DND-41 (cell line): ENCODE measurements around the gene LCAT.

Experiments used
- ATAC-seq: fragments of 200-7000 bp; cut with Tn5 transposase; 3 replicates; pipeline ENCODE4 v1.9.1; 2021; ENCODE audit warnings: low read depth; ENCODE audit not compliant: insufficient read depth
- DNase-seq: peaks from one replicate; pipeline ENCODE4 v3.0.0-alpha.2; 2020
- H2AFZ ChIP-seq: 2 replicates; pipeline ENCODE4 v1.6.0; 2012; ENCODE audit warnings: low read depth, low read length
- H3K27ac ChIP-seq: 2 replicates; pipeline ENCODE4 v1.5.1; 2012; ENCODE audit warnings: low read length, inconsistent platforms
- H3K27me3 ChIP-seq: fragments of 200-600 bp; sonication (generic); 2 replicates; pipeline ENCODE4 v1.6.0; 2012; ENCODE audit warnings: low read length, mild to moderate bottlenecking, inconsistent platforms; ENCODE audit not compliant: insufficient read depth, poor library complexity
- H3K36me3 ChIP-seq: 2 replicates; pipeline ENCODE4 v1.5.1; 2012; ENCODE audit warnings: low read length, inconsistent platforms; ENCODE audit not compliant: insufficient read depth
- H3K4me1 ChIP-seq: 2 replicates; pipeline ENCODE4 v1.5.1; 2012; ENCODE audit warnings: mild to moderate bottlenecking, low read length; ENCODE audit not compliant: insufficient read depth
- H3K4me2 ChIP-seq: 2 replicates; pipeline ENCODE4 v1.6.0; 2012; ENCODE audit warnings: mild to moderate bottlenecking, moderate library complexity, low read length, inconsistent platforms; ENCODE audit not compliant: insufficient read depth
- H3K4me3 ChIP-seq, 2 experiments: fragments of 200-600 bp in 1 of 2; shearing (Covaris generic) in 1 of 2; 2 replicates each; pipeline ENCODE4 v1.5.1; 2012 to 2016; ENCODE audit warnings: inconsistent platforms in 2 of 2, low read length in 2 of 2, mild to moderate bottlenecking in 2 of 2, low read depth in 1 of 2, moderate library complexity in 1 of 2
- H3K79me2 ChIP-seq: 2 replicates; pipeline ENCODE4 v1.6.0; 2012; ENCODE audit warnings: low read length, inconsistent platforms; ENCODE audit not compliant: insufficient read depth
- H3K9ac ChIP-seq: 2 replicates; pipeline ENCODE4 v1.6.0; 2012; ENCODE audit warnings: low read depth, mild to moderate bottlenecking, inconsistent platforms, low read length, moderate library complexity
- H3K9me3 ChIP-seq: 2 replicates; pipeline ENCODE4 v1.5.1; 2012; ENCODE audit warnings: low read length, moderate library complexity, mild to moderate bottlenecking, inconsistent platforms; ENCODE audit not compliant: insufficient read depth, severe bottlenecking
- H4K20me1 ChIP-seq: 2 replicates; pipeline ENCODE4 v1.6.0; 2012; ENCODE audit warnings: low read length; ENCODE audit not compliant: insufficient read depth
- EZH2 ChIP-seq: IDR thresholded peaks from 3 replicates; pipeline ENCODE4 v1.6.1; 2012; ENCODE audit warnings: borderline replicate concordance, low read depth, mild to moderate bottlenecking, moderate library complexity, low read length, inconsistent platforms; ENCODE audit not compliant: severe bottlenecking
- TF ChIP-seq, protein P1 (sequence below): IDR thresholded peaks from 2 replicates; pipeline ENCODE4 v1.5.1; 2012; ENCODE audit warnings: borderline replicate concordance, low read length, moderate library complexity, mild to moderate bottlenecking; ENCODE audit not compliant: poor library complexity, severe bottlenecking; ENCODE audit errors: extremely low read depth

The LCAT gene

DNA sequence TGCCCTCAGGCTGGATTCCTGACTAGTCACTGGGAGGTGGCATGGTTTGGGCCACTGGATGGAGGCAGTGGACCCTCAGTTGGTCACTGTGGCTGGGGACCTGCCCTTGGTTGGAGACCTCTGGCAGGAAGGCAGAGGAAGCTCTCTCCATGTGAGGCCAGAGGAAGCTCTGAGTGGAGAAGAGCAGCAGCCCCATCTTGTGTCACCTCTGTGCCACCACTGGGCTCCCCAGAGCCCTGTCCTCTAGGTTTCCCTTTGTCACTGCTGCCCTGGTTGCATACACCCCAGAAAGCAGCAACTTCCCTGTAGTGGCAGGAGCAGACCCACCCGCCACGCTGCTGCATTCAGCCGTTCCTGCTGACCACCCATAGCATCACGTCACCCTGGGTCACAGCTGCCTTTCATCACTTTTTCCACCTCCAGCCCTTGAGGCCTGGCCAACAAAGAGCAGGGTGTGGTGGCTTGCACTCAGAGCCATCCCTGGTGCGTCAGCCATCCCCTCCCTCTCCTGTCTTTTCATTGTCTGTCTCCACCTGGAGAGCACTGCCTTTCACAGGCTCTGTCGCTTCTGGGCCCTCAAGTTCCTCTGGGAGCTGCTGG, 24.2 kb downstream of the LCAT start:
- H3K9ac ChIP-seq, result no peak overlapping the region
- peaks cover 52% of the 10 kb centered on the region for H4K20me1 ChIP-seq
- H3K27me3 ChIP-seq, result no peaks in the 10 kb centered on the region
- ATAC-seq (0 out of 3 replicates have a peak, but pooled peaks have one; percentile 41), DNase-seq (no peak)
- no peaks in the 10 kb centered on the region for H3K9me3 ChIP-seq
- H3K27ac ChIP-seq, result 0 out of 2 replicates have a peak overlapping the region, but pooled peaks have one; percentile 24
- H2AFZ ChIP-seq, result no peak overlapping the region
- H3K4me3 ChIP-seq, result no peak overlapping the region
- no peaks in the 10 kb centered on the region for H3K4me1 ChIP-seq
- H3K4me2 ChIP-seq, result no peak overlapping the region
- no peak for TF ChIP-seq EZH2
- TF ChIP-seq, protein P1, sequence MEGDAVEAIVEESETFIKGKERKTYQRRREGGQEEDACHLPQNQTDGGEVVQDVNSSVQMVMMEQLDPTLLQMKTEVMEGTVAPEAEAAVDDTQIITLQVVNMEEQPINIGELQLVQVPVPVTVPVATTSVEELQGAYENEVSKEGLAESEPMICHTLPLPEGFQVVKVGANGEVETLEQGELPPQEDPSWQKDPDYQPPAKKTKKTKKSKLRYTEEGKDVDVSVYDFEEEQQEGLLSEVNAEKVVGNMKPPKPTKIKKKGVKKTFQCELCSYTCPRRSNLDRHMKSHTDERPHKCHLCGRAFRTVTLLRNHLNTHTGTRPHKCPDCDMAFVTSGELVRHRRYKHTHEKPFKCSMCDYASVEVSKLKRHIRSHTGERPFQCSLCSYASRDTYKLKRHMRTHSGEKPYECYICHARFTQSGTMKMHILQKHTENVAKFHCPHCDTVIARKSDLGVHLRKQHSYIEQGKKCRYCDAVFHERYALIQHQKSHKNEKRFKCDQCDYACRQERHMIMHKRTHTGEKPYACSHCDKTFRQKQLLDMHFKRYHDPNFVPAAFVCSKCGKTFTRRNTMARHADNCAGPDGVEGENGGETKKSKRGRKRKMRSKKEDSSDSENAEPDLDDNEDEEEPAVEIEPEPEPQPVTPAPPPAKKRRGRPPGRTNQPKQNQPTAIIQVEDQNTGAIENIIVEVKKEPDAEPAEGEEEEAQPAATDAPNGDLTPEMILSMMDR, result peak; percentile 34
- peaks cover 39% of the 10 kb centered on the region for H3K79me2 ChIP-seq
- H3K36me3 ChIP-seq, result peaks cover 59% of the 10 kb centered on the region

DNA sequence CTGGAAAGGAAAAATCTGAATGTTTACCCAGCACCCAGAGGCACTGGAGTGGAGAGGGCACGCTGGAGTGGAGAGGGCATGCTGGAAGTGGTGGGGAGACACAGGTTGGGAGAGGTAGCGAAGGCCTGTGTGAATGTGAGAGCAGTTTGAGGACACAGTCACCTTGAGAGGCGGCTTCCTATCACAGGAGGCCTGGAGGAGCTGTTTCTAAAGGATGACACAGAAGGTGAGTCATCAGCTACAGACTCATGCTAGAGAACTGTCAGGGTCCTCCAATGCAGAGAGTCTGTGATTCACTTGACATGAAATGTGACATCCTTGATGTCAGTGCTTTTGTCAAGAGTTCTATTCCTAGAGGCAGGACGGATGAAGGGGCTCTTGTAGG, 26.1 kb downstream of the LCAT start:
- Histone ChIP-seq H3K9me3 (no peaks in the 10 kb centered on the region), H3K27me3 (no peaks in the 10 kb centered on the region), H3K27ac (no peak overlapping the region; the same call in 1 of the 2 replicates), H3K79me2 (peaks cover 36% of the 10 kb centered on the region), H3K4me3 (no peak overlapping the region), H3K9ac (no peak overlapping the region), H4K20me1 (peaks cover 38% of the 10 kb centered on the region), H3K4me2 (no peak overlapping the region), H3K4me1 (no peaks in the 10 kb centered on the region), H3K36me3 (peaks cover 48% of the 10 kb centered on the region), H2AFZ (no peak overlapping the region)
- ATAC-seq, result no peak
- DNase-seq, result no peak
- TF ChIP-seq, protein P1, result no peak

DNA sequence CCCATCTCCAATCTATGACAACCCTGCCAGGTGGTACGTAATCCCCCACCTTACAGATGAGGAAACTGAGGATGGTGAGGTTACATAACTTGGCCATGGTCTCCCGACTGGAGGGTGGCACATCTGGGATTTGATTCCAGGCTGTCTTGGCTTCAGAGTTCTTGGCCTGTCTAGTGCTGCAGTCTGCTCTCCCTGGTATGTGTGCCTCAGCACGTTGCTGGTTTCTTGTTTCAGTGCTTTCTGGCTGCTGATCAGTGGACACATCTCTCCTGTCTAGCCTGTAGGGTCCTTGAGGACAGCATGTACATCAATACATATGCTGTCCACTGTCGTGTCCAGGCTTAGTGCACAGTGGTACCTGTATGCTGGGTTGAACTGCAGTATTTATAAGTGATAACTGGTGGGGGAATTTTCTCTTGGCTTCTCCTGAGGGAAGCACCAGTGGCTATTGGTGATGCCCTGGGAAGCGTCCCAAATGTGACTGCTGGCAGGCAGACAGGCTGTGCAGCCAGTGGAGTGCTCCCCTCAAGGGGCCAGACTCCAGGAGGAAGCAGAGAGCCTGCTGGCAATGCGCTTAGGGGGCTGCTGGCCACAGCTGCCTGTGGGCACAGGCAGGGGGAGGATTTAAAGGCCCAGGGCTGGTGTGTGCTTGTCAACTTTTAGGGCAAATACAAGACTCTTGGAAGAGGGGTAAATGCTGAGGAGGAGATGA, 26.6 kb downstream of the LCAT start:
- H3K79me2 ChIP-seq, result peaks cover 33% of the 10 kb centered on the region
- H3K27ac ChIP-seq, result no peak overlapping the region; the same call in 1 of the 2 replicates
- no peak for DNase-seq

More for the DNA sequence above, 26.6 kb downstream of the LCAT start:
- Histone ChIP-seq H3K4me1 (no peaks in the 10 kb centered on the region), H4K20me1 (peaks cover 38% of the 10 kb centered on the region), H3K36me3 (peaks cover 49% of the 10 kb centered on the region), H2AFZ (no peak overlapping the region), H3K9ac (no peak overlapping the region), H3K9me3 (no peaks in the 10 kb centered on the region), H3K4me2 (no peak overlapping the region), H3K27me3 (no peaks in the 10 kb centered on the region), H3K4me3 (no peak overlapping the region)
- TF ChIP-seq EZH2, result no peak
- TF ChIP-seq, protein P1, result no peak
- no peak for ATAC-seq
